NCI-H2107 treated with DMSO at 0.1 percent for 48 hours (cell line): ENCODE data around the gene GATD1.
A peak's percentile ranks its signal among the peaks of the same experiment; 100 is the strongest.
"Not testable (repeated sequence)": the region's sequence is repeated elsewhere in the genome, so short reads cannot be mapped to it uniquely, and the experiment has no call there.

Source experiments
- DNase-seq: peaks from one replicate; lab custom pipeline; 2025; ENCODE audit not compliant: unreplicated experiment; lab: John Stamatoyannopoulos, UW

The GATD1 gene

GRCh38 chr11:765025-765801 is 12.1 kb downstream of the GATD1 start:
- DNase-seq = no peak

- no peak for DNase-seq
Measured at GRCh38 chr11:764322-765024, 12.8 kb downstream of the GATD1 start.

GRCh38 chr11:763549-764321 is 13.6 kb downstream of the GATD1 start:
- DNase-seq = no peak

GRCh38 chr11:763073-763463 is 14.2 kb downstream of the GATD1 start:
- DNase-seq = peak; percentile 60

GRCh38 chr11:762421-763072 is 14.7 kb downstream of the GATD1 start:
- peak; percentile 22 for DNase-seq

- DNase-seq = no peak
Measured at GRCh38 chr11:761526-762108, 15.7 kb downstream of the GATD1 start.

- DNase-seq = no peak
Measured at GRCh38 chr11:760236-760635, 17.1 kb downstream of the GATD1 start.

- DNase-seq = no peak
Measured at GRCh38 chr11:749731-750130, 27.6 kb downstream of the GATD1 start.

GRCh38 chr11:748007-748359 is 29.3 kb downstream of the GATD1 start:
- no peak for DNase-seq

- peak; percentile 61 for DNase-seq
Measured at GRCh38 chr11:747158-748006, 29.9 kb downstream of the GATD1 start, which contains the start of gene TALDO1. TSS of gene TALDO1 (plus strand) at chr11:747464. CDS start at chr11:747482, 18 bp downstream.

GRCh38 chr11:746289-747157 is 30.8 kb downstream of the GATD1 start:
- peak; percentile 21 for DNase-seq

- DNase-seq = no peak
Measured at GRCh38 chr11:745428-745827, 31.9 kb downstream of the GATD1 start.

- no peak for DNase-seq
Measured at GRCh38 chr11:742571-743201, 34.6 kb downstream of the GATD1 start.

GRCh38 chr11:742156-742546 is 35.1 kb downstream of the GATD1 start:
- DNase-seq = no peak

- not testable (repeated sequence) for DNase-seq
Measured at GRCh38 chr11:737899-738298, 39.4 kb downstream of the GATD1 start.

- no peak for DNase-seq
Measured at GRCh38 chr11:737366-737765, 39.9 kb downstream of the GATD1 start.

GRCh38 chr11:734541-734940 is 42.7 kb downstream of the GATD1 start:
- DNase-seq = not testable (repeated sequence)

- no peak for DNase-seq
Measured at GRCh38 chr11:733072-733471, 44.2 kb downstream of the GATD1 start.
